Activated CD4-positive, alpha-beta T cell treated with anti-CD3 and anti-CD28 coated beads, Interleukin-2, Interleukin-4, amounts not matched to agents 100 ng/mL and 50 ng/mL, durations not matched to agents 16 hours and 8 hours (primary cell): ENCODE measurements around the gene COL6A2.
"Not testable (repeated sequence)": the region's sequence is repeated elsewhere in the genome, so short reads cannot be mapped to it uniquely, and the experiment has no call there.

Experiments used
- DNase-seq: peaks from one replicate; pipeline ENCODE4 v3.0.0-alpha.2; 2020; ENCODE audit warnings: low spot score

The COL6A2 gene

DNA sequence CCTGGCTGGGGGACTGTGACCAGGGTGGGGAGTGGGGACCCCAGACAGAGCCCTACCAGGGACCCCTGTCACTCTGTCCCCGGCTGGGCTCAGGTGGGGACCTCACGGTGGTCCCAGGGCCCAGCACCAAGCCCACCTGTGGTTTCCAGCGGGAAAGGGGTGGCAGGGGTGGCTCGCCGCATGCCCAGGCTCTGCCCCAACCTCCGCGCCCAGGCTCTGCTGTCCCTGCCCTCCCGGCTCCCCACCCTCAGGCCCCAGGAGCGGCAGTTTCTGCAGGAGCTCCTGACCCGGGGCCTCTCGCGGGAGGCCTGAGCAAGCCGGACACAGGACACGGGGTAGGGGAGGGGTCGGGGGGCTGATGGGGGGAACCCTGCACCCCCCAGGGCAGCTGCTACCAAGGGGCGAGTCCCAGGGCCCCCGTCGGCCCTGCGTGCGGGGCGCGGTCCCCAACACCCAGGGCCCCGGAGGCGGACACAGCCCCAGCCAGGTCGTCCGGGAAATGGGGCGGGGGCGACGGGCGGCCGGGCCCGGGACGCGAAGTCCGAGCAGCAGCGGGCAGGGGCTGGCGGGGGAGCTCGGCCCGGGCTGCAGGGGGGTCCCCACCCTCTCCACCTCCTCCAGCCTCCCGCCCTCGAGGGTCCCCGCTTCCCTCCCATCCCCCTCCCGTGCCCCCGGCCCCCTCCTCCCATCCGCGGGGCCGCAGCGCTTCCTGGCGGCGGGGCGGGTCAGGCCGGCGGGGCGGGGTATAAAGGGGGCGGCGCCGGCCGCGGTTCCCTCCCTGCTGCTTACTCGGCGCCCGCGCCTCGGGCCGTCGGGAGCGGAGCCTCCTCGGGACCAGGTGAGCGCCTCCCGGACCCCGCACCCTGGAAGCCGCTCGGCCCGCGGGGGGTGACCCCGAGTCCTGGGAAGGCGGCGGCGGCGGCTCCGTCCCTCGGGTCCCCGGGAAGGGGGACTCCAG is at the start of gene COL6A2:
Gene COL6A2 (plus strand): TSS at position 777 of the 958 bp plus-strand sequence.
- no peak for DNase-seq

GRCh38 chr21:46048926-46049889 is 48.7 kb upstream of the COL6A2 start:
- no peak for DNase-seq

DNA sequence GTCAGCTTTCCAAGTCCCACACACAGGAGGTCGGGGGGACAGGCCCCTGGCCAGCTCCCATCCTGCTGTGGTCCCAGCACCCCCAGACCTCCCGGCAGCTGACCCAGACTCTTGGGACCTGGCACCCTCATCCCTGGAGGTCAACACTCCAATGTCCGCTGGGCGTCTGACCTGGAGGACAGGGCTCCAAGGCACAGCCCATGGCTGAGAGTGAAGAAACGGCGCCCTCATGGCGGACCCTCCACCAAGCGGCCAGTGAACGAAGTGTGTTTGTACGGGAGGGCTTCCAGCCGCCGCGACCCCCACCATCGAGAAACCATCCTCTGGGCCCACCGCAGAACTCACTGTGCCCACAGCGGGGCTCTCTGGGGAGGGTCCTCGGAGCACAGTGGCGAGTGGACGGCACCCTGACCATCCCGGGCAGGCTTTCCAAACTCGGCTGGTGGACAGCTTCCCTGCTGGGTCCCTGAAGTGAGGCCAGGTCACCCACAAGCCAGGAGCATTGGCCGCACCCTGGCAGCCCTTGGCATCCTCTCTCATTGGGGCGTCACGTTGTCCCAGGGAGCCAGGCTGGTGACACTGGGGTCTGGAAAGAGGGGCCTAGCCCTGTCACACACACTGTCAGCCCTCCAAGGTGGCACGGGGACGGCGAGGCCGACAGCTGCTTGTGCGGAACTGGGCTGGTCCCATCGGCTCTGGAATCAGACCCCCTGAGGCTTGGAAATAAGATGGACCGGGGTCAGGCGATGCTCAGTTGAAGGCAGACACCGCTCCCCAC is 47.8 kb upstream of the COL6A2 start:
- DNase-seq, result no peak

DNA sequence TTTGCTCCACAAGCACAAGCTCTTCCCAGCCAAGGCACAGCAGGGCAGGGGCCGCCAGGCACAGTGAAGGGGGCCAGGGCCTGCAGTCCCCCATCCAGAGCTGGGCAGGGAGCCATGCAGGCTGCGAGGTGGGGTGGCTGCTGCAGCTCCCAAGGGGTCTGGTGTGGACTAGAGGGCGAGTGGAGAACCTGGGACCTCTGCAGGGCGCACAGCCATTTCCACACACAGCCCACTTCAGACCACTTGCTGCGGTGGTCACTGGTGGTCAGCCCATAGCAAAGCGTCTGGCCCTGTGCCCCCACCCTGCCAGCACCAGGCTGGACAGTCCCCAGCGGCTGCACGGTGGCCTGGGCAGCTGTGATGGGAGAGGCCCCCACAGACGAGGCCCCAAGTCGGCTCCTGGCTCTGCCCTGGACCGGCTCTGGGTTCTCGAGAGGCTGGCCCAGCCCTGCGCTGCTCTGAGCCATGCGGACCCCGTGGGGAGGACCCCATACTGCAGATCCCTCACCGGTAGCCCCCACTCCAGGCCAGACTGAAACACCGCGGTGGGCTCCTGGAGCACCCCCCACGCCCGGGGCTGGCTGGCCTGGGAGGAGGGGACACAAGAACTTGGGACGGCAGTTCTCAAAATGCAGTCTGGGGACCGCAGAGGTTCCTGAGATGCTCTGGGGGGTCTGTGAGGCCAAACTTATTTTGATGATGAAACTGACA is 47.1 kb upstream of the COL6A2 start:
- DNase-seq, result no peak

DNA sequence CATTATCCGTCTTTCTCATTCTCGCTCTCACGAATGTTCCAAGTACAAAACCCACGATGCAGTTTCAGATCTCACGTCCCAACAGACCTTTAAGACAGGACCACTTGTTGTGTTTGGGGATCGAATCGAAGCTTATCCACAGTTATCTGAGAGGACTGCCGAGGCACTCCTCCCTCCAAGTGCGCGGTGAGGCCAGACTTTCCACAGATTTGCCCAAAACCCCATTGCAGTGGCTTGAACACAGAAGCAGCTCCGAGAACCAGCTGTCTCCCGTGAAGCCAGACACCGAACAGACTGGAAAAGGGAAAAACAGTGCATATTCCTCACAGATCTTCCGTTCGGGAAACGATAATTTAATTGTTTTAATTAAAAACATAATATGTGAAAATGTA is 46.5 kb upstream of the COL6A2 start:
- DNase-seq, result no peak

DNA sequence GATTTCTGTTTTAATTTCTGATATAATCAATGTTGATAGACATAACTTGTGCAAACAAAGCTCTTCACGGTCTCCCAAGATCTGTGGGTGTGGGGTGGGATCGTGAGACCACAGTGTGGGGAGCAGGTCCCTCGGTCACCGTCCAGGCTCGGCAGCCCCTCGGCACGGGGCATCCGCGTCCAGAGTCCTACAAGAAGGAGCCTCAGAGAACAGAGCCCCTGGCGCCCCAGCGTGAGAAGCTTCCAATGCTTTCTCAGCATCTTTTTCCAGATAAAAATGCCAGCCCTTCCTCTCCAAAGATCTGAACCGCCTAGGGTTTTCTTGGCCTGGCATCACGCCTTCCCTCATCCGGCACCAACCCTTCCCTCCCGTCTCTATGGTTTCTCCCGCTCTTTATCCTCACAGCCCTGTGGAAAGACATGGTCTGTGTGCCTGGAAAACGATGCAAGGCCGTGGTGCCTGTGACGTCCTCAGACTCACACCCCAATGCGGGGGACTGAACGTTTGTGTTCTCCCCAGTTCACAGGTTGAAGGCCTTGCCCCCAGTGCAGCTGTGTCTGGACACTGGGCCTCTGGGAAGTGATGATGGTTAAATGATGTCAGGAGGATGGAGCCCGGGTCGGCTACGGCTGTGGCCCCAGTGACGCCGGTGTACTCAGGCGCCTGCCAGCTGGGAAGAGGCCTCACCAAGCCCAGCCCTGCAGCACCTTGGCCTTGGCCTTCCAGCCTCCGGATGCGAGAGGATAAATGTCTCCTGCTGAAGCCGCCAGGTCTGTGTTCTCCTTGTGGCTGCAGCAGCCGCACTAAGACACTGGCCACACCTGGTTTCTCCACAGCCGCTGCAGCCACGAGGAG is 45.9 kb upstream of the COL6A2 start:
- DNase-seq, result no peak

DNA sequence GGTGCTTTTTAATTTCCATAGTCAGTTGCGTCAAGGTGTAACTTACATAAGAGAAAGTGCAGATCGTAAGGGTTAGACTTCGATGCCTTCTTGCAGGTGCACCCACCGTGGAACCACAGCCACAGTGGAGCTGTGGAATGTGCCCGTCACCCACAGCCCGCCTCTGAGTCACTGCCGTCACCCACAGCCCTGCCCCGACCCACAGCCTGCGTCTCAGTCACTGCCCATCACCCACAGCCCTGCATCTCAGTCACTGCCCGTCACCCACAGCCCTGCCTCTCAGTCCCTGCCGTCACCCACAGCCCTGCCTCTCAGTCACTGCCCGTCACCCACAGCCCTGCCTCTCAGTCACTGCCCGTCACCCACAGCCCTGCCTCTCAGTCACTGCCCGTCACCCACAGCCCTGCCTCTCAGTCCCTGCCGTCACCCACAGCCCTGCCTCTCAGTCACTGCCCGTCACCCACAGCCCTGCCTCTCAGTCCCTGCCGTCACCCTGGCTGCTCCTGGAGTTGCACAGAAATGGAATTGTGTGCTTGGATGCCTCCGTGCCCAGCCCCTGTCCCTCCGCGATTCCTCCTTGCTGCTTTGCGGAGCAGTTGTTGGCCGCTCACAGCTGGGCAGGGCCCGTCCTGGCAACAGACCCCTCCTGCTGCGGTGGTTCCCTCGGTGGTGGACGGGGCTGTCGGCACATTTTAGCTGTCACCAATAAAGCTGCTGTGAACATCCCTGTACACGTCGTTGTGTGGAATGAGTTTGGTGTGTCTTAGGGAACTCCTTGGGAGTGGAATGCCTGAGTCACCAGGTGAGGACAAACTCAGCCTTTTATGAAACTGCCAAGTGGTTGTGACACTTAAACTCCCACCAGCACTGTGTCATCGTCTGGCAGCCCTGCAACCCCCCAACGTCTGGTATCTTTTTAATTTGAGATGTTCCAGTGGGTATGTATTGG is 44.9 kb upstream of the COL6A2 start:
- DNase-seq, result no peak

DNA sequence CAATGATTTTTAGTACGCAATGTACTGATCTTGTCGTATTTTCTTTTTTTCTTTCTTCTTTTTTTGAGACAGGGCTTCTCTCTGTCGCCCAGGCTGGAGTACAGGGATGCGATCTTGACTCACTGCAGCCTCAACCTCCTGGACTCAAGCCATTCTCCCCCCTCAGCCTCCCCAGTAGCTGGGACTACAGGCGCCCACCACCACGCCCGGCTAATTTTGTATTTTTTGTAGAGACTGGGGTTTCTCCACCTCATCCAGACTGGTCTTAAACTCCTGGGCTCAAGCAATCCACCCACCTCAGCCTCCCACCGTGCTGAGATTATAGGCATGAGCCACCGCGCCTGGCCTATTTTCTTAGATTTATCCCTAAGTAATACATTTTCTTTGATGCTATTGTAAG is 43.9 kb upstream of the COL6A2 start:
- no peak for DNase-seq

DNA sequence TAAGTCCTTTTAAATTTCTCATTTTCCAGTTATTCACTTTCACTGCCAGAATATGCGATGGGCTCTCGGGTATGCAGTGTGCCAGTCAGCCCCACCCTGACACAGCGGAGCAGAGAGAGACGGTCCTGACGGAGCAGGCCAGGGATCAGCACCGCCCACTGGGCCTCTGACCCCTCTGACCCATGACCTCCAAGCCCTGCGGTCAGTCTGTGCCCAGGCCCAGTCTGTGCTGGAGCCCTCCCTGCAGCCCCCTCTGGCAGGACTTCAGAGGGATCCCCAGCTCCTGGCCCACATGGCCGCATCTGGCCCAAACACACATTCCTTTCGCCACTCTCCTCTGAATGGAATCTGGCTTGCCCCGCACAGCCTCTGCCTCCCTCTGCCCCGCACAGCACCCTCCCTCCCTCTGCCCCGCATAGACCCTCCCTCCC is 43.4 kb upstream of the COL6A2 start:
- DNase-seq, result no peak

- DNase-seq, result no peak
Observed at GRCh38 chr21:46055863-46056281, 42.0 kb upstream of the COL6A2 start.

DNA sequence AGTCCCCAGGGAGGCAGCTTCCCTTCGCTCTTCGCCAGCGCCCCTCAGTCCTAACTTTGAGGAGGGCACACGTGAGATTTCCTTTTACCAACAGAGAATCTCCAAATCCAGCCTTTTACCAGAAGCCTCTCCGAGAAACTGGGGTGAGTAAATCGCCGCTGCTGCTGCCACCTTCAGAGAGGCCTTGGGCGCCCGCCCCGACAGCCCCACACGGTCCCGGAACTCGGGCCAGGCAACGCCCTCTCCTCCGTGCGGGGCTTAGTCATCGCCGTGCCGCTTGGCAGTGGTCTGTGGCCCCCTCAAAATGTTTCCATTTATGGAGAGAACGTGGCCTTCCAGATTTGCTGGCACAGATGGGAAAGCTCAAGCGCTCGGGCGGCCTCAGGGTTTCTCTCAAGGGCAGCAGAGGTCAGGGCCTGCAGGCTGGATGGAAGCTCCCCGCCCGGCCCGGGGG is 41.4 kb upstream of the COL6A2 start:
- no peak for DNase-seq

DNA sequence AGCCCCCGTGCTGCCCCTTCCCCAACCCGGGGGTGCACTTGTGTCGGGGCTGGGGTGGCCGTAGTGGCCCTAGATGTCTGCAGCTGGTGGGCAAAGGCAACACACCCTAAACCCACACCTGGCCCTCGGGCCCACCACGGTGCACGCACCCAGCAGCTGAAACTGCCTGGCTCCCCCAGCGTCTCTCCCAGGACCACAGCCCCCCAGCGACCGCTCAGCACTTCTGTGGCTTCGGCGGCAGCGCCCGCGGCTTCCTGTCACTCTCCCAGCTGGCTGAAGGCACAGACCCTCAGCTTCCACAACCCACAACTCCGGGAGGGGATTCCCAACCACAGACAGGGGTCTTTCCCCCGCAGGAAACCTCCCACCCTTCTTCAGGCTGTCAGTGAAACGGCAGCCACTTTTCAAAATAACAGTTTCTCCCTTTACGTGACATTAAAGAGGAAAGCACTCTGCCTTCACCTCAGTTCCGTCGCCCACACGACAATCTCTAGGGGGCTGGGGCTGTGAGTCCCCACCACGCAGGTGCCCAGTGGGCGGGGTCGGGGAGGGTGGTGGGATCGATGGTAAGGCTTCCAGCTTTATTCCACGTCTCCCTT is 40.7 kb upstream of the COL6A2 start:
- no peak for DNase-seq

GRCh38 chr21:46057710-46058241 is 40.1 kb upstream of the COL6A2 start:
- DNase-seq, result no peak

- no peak for DNase-seq
Observed at GRCh38 chr21:46058431-46059145, 39.3 kb upstream of the COL6A2 start.

DNA sequence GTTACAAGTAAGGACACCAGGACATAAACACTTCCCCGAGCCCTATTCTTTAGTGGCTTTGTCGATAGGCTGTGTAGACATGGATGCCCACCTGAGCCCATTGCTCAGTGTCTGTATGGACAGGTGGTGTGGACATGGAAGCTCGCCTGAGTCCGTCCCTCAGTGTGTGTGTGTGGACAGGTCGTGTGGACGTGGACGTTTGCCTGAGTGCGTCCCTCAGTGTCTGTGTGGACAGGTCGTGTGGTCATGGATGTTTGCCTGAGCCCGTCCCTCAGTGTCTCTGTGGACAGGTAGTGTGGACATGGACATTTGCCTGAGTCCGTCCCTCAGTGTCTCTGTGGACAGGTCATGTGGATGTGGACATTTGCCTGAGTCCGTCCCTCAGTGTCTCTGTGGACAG is 38.7 kb upstream of the COL6A2 start:
- no peak for DNase-seq

GRCh38 chr21:46059711-46060455 is 38.0 kb upstream of the COL6A2 start:
- DNase-seq, result not testable (repeated sequence)

DNA sequence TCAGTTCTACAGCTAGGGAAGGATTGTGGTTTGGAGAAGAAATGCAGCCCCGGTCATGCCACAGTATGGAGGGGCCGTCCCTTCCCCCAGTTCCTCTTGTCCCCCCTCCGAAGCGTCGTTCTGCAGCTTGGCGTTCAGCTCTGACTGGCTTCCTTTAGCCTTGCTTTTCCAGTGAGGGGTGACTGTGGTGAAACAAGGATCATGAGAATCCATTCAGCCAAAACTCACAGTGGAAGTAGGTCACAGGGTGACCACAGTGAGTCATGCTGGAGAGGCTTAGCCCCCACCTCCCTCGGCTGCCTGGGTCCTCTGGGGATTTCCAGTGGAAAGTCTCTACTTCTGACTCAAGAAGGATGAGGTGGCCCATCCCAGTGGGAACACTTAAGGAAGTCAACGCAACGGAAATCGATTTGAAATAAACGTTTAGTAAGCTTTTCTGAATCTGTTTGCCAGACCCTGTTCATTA is 37.3 kb upstream of the COL6A2 start:
- DNase-seq, result no peak
